ENCODE measurements around the gene RHO. TPM values are rescaled to one million over a fixed set of nuclear protein-coding genes. Genes with fewer than 3 reads are reported as not detected.

RHO gene
- total RNA-seq, 2 experiments from 2014 or later: not detected

GRCh38 chr3:129579991-129580390 is 51.6 kb downstream of the RHO start:
- Mint-ChIP-seq H3K9me3 (no peaks in the 10 kb centered on the region), H3K27me3 (no peaks in the 10 kb centered on the region), H3K4me1 (ENCODE audit: low read depth) (peaks cover 26% of the 10 kb centered on the region), H3K4me3 (no peak overlapping the region), H3K36me3 (ENCODE audit: low read depth) (no peaks in the 10 kb centered on the region), H3K27ac (peak overlapping the region; percentile 24)
- Histone ChIP-seq H3K27me3 (ENCODE audit: control insufficient read depth in 1 of 2, insufficient read depth in 2 of 2, low read length in 2 of 2) (no peaks in the 10 kb centered on the region), H3K27ac (ENCODE audit: low read depth in 1 of 2, low read length in 2 of 2) (no peak overlapping the region), H3K4me3 (ENCODE audit: low read length) (no peak overlapping the region), H3K36me3 (ENCODE audit: insufficient read depth, low read length) (no peaks in the 10 kb centered on the region), H3K9me3 (ENCODE audit: control insufficient read depth in 1 of 2, insufficient read depth in 1 of 2, low read length in 2 of 2) (no peaks in the 10 kb centered on the region), H3K4me1 (ENCODE audit: insufficient read depth, low read length) (peaks cover 47% of the 10 kb centered on the region)
- intact Hi-C loops (cut with DNase I, micrococcal nuclease): no loop called here
- ATAC-seq (ENCODE audit: poor library complexity) (no peak), DNase-seq (no peak)
- POLR2A ChIA-PET: no interaction called here
- CTCF ChIA-PET: no interaction called here
- TF ChIP-seq CTCF (IDR thresholded peaks at IDR 0.05): no peak

- Histone ChIP-seq H3K4me3 (ENCODE audit: low read length) (no peak overlapping the region), H3K9me3 (ENCODE audit: control insufficient read depth in 1 of 2, insufficient read depth in 1 of 2, low read length in 2 of 2) (no peaks in the 10 kb centered on the region), H3K4me1 (ENCODE audit: insufficient read depth, low read length) (peaks cover 31% of the 10 kb centered on the region), H3K27me3 (ENCODE audit: control insufficient read depth in 1 of 2, insufficient read depth in 2 of 2, low read length in 2 of 2) (no peaks in the 10 kb centered on the region), H3K27ac (ENCODE audit: low read depth in 1 of 2, low read length in 2 of 2) (no peak overlapping the region), H3K36me3 (ENCODE audit: insufficient read depth, low read length) (no peaks in the 10 kb centered on the region)
- ChIA-PET POLR2A (no interaction called here), CTCF (no interaction called here)
- no peaks in the 10 kb centered on the region for H3K27me3 Mint-ChIP-seq
- no peaks in the 10 kb centered on the region for H3K36me3 Mint-ChIP-seq (ENCODE audit: low read depth)
- intact Hi-C loops (cut with DNase I, micrococcal nuclease): no loop called here
- DNase-seq (no peak), ATAC-seq (ENCODE audit: poor library complexity) (no peak)
- H3K4me1 Mint-ChIP-seq (ENCODE audit: low read depth): peaks cover 18% of the 10 kb centered on the region
- TF ChIP-seq CTCF (IDR thresholded peaks at IDR 0.05): no peak
- no peak overlapping the region for H3K4me3 Mint-ChIP-seq
- no peaks in the 10 kb centered on the region for H3K9me3 Mint-ChIP-seq
- peak overlapping the region; percentile 67 for H3K27ac Mint-ChIP-seq
Measured at GRCh38 chr3:129581623-129582022, 53.2 kb downstream of the RHO start.

GRCh38 chr3:129582799-129583198 is 54.4 kb downstream of the RHO start:
- no peak for ATAC-seq (ENCODE audit: poor library complexity)
- CTCF ChIA-PET: no interaction called here
- TF ChIP-seq CTCF (IDR thresholded peaks at IDR 0.05): no peak

More at GRCh38 chr3:129582799-129583198, 54.4 kb downstream of the RHO start:
- H3K27me3 Mint-ChIP-seq: no peaks in the 10 kb centered on the region
- no peaks in the 10 kb centered on the region for H3K9me3 Mint-ChIP-seq
- Histone ChIP-seq H3K27me3 (ENCODE audit: control insufficient read depth in 1 of 2, insufficient read depth in 2 of 2, low read length in 2 of 2) (no peaks in the 10 kb centered on the region), H3K4me1 (ENCODE audit: insufficient read depth, low read length) (peaks cover 19% of the 10 kb centered on the region), H3K27ac (ENCODE audit: low read depth in 1 of 2, low read length in 2 of 2) (no peak overlapping the region), H3K36me3 (ENCODE audit: insufficient read depth, low read length) (no peaks in the 10 kb centered on the region), H3K4me3 (ENCODE audit: low read length) (no peak overlapping the region), H3K9me3 (ENCODE audit: control insufficient read depth in 1 of 2, insufficient read depth in 1 of 2, low read length in 2 of 2) (no peaks in the 10 kb centered on the region)
- no peaks in the 10 kb centered on the region for H3K36me3 Mint-ChIP-seq (ENCODE audit: low read depth)
- H3K4me3 Mint-ChIP-seq: no peak overlapping the region
- POLR2A ChIA-PET: interaction anchor here (1.5 kb wide), 1 partner anchor 23 kb away, joined by 3 read pairs; no protein-coding TSS in a partner anchor
- H3K27ac Mint-ChIP-seq: no peak overlapping the region
- DNase-seq: no peak
- intact Hi-C loops (cut with DNase I, micrococcal nuclease): no loop called here
- peaks cover 10% of the 10 kb centered on the region for H3K4me1 Mint-ChIP-seq (ENCODE audit: low read depth)
